ENCODE measurements around the gene SNCB. TPM values are rescaled to one million over a fixed set of nuclear protein-coding genes. Genes with fewer than 3 reads are reported as not detected.

Gene SNCB
- total RNA-seq, 1 donor: not detected

- DNase-seq (ENCODE audit: low read depth): no peak
- TF ChIP-seq CTCF (IDR thresholded peaks at IDR 0.05; ENCODE audit: insufficient read depth, low read depth, low read length): no peak
- no peak overlapping the region for H3K4me3 ChIP-seq (ENCODE audit: low read depth, low read length)
These were observed 31.3 kb upstream of the SNCB start for GRCh38 chr5:176661676-176662075.

- DNase-seq (ENCODE audit: low read depth): peak; percentile 72
- peak; percentile 92 for TF ChIP-seq CTCF (IDR thresholded peaks at IDR 0.05; ENCODE audit: insufficient read depth, low read depth, low read length)
- H3K4me3 ChIP-seq (ENCODE audit: low read depth, low read length): no peak overlapping the region
These were observed 30.7 kb upstream of the SNCB start for GRCh38 chr5:176660860-176661641.

DNA sequence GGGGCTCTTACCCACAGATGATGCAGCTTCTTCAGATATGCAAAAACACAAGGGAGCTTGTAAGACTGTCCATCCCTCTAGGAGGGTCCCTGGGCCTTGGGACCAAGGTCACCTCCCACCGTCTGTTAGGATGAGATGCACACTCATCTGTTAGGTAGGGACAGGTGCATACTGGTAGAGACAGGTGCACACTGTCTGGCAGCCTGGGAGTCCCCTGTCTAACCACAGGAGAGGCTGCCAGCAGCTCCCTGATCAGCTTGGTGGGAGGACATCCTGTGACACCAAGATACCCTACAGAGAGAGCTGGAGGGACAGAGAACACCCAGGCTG lies 30.2 kb upstream of the SNCB start:
- TF ChIP-seq CTCF (IDR thresholded peaks at IDR 0.05; ENCODE audit: insufficient read depth, low read depth, low read length): no peak
- DNase-seq (ENCODE audit: low read depth): no peak
- no peak overlapping the region for H3K4me3 ChIP-seq (ENCODE audit: low read depth, low read length)

- no peak overlapping the region for H3K4me3 ChIP-seq (ENCODE audit: low read depth, low read length)
- no peak for TF ChIP-seq CTCF (IDR thresholded peaks at IDR 0.05; ENCODE audit: insufficient read depth, low read depth, low read length)
These were observed 29.6 kb upstream of the SNCB start for GRCh38 chr5:176659860-176660461.

DNA sequence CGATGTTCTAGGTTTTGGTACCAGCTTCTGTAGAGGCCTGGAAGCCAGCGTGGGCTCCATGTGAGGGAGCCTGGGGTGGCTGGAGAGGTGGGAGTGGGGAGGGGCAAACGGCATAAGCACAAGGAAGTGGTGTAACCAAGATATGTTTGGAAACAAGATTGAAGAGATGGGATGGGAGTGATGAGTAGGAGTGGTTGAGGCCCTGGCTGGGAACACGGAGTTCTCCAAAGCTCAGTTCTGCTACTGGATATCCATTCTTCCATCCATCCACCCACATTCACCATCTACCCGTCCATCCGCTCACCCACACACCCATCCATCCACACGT lies 29.1 kb upstream of the SNCB start:
- H3K4me3 ChIP-seq (ENCODE audit: low read depth, low read length): no peak overlapping the region
- no peak for DNase-seq (ENCODE audit: low read depth)
- no peak for TF ChIP-seq CTCF (IDR thresholded peaks at IDR 0.05; ENCODE audit: insufficient read depth, low read depth, low read length)

More at GRCh38 chr5:176659860-176660461, 29.6 kb upstream of the SNCB start:
- DNase-seq (ENCODE audit: low read depth): no peak

DNA sequence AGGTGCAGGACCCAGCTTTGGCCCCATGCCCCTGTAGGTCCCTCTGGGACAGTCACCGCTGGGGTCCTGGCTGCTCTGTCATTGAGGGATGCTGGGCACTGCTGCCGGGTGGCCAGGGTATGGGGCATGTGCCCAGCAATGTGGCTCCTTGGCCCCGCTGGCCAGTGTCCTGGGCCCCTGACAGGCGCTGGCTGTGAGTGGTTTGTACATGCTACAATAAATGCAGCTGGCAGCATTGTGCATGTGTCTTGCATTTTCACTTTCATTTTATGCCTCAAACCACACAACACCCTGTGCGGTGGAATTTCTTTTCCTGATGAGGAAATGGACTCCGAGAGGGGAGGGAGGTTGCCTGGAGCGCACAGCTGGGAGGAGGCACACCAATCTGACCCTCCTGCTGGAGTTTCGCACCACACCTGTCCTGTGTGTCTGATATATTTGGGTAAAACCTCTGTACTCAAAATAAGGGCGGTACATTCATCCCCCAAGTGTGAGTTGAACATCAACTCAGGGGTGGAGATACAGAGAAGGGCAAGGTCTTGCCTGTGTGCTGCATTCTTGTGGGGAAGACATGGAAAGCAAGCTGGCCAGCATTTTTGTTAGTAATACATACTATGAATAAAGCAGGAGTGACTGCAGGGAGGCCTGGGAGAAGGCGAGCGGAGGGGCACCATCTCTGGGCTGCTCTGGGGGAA lies 28.6 kb upstream of the SNCB start:
- TF ChIP-seq CTCF (IDR thresholded peaks at IDR 0.05; ENCODE audit: insufficient read depth, low read depth, low read length): no peak
- DNase-seq (ENCODE audit: low read depth): peak; percentile 77
- peak overlapping the region; percentile 27 for H3K4me3 ChIP-seq (ENCODE audit: low read depth, low read length)
